NB4 (cell line): ENCODE measurements around the gene SLC6A11.

ENCODE experiments used
- DNase-seq: peaks from one replicate; pipeline ENCODE4 v3.0.0; 2010; ENCODE audit warnings: low read depth
- H3K4me3 ChIP-seq: one replicate; pipeline ENCODE4 v1.5.1; 2011; ENCODE audit warnings: mild to moderate bottlenecking, low read depth, low read length, moderate library complexity
- MYC ChIP-seq: IDR thresholded peaks from 2 replicates; pipeline ENCODE4 v1.6.1; 2011; ENCODE audit warnings: low read depth, low read length
- POLR2A ChIP-seq: IDR thresholded peaks from 2 replicates; pipeline ENCODE4 v1.6.1; 2011; ENCODE audit warnings: mild to moderate bottlenecking; ENCODE audit not compliant: insufficient read length; ENCODE audit errors: extremely low read depth
- TF ChIP-seq, protein P1 (sequence below): IDR thresholded peaks from 2 replicates; pipeline ENCODE4 v1.6.1; 2011; ENCODE audit warnings: low read depth, low read length
- TF ChIP-seq, protein P2 (sequence below): IDR thresholded peaks from one replicate; pipeline ENCODE4 v1.5.1; 2012; ENCODE audit warnings: low read depth, low read length

SLC6A11 gene

DNA sequence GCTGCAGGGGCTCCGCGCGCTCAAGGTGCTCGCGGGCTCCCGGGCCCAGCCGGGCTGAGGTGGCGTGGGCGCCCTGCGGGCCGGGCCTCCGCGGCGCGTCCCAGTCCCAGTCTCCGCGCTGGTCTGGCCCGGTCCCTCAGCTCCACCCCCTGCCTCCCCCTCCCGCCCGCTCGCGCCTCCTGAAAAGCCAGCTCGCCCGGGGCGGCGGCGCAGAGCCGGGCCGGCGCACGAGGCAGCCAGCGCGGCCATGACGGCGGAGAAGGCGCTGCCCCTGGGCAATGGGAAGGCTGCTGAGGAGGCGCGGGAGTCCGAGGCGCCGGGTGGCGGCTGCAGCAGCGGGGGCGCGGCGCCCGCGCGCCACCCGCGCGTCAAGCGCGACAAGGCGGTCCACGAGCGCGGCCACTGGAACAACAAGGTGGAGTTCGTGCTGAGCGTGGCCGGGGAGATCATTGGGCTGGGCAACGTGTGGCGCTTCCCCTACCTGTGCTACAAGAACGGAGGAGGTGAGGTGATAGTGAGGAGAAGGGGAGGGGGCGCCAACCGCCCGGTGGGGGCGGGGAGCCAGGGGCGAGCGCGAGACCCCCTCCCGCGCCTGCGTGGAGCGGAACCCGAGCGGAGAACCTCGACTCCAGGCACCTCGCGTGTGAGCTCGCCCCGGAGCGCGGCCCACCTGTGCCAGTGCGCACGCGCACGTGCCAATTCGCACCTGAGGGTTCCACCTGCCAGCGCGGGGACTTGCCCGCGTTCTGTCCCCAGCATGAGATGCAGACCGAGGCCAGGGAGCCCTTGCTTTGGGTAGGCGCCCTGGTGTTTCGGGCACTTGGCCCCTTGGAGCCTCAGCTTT is at the start of gene SLC6A11:
Gene SLC6A11 (plus strand): TSS at position 210 of the 844 bp plus-strand sequence. CDS start 38 bp downstream, at position 248.
- no peak within 1 kb of the TSS for H3K4me3 ChIP-seq
- TF ChIP-seq, protein P1, sequence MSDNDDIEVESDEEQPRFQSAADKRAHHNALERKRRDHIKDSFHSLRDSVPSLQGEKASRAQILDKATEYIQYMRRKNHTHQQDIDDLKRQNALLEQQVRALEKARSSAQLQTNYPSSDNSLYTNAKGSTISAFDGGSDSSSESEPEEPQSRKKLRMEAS, result no peak
- TF ChIP-seq MYC (no peak), POLR2A (no peak)
- TF ChIP-seq, protein P2, sequence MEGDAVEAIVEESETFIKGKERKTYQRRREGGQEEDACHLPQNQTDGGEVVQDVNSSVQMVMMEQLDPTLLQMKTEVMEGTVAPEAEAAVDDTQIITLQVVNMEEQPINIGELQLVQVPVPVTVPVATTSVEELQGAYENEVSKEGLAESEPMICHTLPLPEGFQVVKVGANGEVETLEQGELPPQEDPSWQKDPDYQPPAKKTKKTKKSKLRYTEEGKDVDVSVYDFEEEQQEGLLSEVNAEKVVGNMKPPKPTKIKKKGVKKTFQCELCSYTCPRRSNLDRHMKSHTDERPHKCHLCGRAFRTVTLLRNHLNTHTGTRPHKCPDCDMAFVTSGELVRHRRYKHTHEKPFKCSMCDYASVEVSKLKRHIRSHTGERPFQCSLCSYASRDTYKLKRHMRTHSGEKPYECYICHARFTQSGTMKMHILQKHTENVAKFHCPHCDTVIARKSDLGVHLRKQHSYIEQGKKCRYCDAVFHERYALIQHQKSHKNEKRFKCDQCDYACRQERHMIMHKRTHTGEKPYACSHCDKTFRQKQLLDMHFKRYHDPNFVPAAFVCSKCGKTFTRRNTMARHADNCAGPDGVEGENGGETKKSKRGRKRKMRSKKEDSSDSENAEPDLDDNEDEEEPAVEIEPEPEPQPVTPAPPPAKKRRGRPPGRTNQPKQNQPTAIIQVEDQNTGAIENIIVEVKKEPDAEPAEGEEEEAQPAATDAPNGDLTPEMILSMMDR, result no peak
- no peak for DNase-seq

DNA sequence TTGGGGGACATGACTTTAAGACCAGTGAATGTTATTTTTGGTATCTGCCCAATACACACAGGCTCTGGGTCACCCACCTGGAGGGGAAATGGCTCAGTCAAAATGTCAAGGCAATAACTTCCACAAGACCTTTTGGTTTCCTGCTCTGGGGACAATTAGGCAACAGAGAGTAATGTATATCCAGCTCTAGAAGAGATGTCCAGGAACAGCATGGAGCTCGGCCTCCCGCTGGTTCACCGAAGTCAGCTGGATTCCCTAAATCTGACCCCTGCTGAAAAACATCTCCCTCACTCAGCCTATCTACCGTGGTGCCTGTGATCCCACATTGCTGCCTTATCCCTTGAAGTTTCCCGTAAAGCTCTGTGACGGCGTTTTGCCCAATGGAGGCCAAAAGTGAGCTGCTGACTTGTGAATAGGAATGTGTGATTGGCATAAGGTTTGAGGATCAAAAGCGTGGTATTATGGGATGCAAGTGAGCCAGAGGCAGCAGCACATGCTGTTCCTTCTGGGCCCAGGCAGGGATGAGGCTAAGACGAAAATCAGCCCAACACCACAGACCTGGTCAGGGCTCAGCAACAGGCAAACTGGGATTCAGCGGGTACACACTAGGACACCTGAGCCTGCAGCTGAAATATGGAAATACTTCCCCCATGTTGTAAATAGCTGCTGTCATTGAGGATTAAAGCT is 47.2 kb upstream of the SLC6A11 start:
- TF ChIP-seq POLR2A, result no peak
- TF ChIP-seq, protein P2, result no peak
- TF ChIP-seq, protein P1, result no peak
- TF ChIP-seq MYC, result no peak
- DNase-seq, result no peak
- no peak overlapping the region for H3K4me3 ChIP-seq

DNA sequence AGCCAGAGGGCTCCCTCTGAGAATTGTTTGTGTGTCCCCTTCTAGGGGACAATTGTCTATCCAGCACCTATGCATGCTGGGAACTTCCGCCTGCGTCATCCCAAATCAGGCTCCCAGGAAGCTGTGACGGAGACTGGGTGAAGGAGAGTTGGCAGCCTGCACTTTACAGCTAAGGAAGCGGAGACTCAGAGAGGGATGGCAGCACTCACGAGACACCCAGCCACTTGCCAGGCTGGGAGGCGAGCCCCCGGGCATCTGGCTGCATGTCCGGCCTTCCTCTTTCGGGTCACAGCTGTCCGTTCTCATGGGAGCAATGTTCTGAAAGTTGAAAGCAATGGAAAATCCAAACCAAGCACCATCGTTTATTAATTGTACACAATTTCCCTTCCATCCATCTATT is 45.5 kb upstream of the SLC6A11 start:
- H3K4me3 ChIP-seq, result no peak overlapping the region
- TF ChIP-seq POLR2A (no peak), MYC (no peak)
- TF ChIP-seq, protein P1, result no peak
- TF ChIP-seq, protein P2, result no peak
- no peak for DNase-seq

DNA sequence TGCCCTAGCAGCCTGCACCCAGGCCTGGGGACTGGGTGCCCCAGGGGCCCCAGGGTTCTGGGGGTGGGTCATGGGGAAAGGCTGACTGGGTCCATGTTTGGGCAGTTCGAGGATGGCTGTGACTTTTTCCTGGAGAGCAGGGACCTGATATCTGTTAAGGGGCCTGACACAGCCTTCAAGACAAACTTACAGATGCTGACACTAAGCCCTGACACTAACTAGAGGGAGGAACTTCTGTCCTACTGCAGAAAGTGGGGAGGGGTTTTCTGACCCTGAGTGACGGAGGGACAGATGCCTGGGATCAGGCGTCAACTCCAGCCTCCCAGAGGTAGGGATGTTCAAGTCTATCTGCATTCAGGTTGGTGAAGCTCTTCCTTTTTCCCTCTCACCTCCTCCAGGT is 45.0 kb upstream of the SLC6A11 start:
- H3K4me3 ChIP-seq, result no peak overlapping the region
- TF ChIP-seq MYC (no peak), POLR2A (no peak)
- TF ChIP-seq, protein P2, result no peak
- TF ChIP-seq, protein P1, result no peak
- DNase-seq, result no peak

DNA sequence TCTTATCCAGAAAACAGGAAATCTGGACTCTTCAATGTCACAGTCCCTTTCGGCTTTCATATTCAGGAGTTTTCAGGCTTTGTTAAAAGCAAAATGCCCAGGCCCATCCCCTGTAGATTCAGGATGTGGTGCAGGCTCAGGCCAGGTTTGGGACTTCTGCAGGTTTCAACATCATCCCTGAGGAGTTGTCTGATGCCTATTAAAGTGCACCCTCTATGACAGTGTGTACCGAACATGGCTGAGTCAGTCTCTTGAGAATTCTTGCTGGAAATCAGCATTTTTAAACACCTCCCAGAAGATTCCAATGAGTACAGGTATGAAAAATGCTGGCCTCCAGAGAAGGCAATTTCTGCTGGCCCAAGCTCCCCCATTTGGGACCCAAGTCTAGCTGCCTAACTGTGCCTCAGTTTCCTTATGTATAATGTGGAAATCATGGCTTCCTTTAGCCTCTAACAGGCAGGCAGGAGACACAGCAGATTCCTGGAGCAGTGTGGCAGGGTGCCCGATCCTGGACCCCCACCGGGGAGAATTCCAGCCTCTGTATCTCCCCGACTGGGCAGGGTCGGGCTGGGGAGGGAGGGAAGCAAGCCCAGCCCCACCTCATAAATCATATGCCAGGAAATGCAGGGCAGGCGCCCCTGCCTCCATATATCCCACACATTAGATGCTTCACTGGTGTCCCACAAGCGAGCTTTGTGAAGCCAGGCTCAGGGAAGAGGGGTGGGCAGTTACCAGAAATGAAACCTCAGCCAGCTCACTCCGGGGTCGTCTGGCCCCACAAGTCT is 44.4 kb upstream of the SLC6A11 start:
- TF ChIP-seq POLR2A (no peak), MYC (no peak)
- TF ChIP-seq, protein P1, result no peak
- TF ChIP-seq, protein P2, result no peak
- no peak for DNase-seq
- H3K4me3 ChIP-seq, result no peak overlapping the region
